Naive B cell (primary cell): ENCODE measurements around the gene DARS2. TPM values are rescaled to one million over a fixed set of nuclear protein-coding genes. Genes with fewer than 3 reads are reported as not detected.
"Not testable (repeated sequence)": the region's sequence is repeated elsewhere in the genome, so short reads cannot be mapped to it uniquely, and the experiment has no call there.

Experiments used
- ATAC-seq, 2 donors: fragments of 150-1000 bp; cut with Tn5 transposase; 2 replicates each; pipeline ENCODE4 v1.10.0; 2021; ENCODE audit warnings: low read depth in 2 of 2, mild to moderate bottlenecking in 2 of 2, moderate library complexity in 2 of 2
- DNase-seq: peaks from one replicate; pipeline ENCODE4 v3.0.0; 2022
- H3K27ac Mint-ChIP-seq, 6 donors: one replicate each; pipeline ENCODE4 v1.8.0; 2020 to 2022; ENCODE audit warnings: mild to moderate bottlenecking in 6 of 6, mixed read lengths in 6 of 6, moderate library complexity in 5 of 6, inconsistent platforms in 2 of 6
- H3K27me3 Mint-ChIP-seq, 3 donors: one replicate each; pipeline ENCODE4 v1.8.0; 2021 to 2022; ENCODE audit warnings: mixed read lengths in 3 of 3, mild to moderate bottlenecking in 1 of 3
- H3K36me3 Mint-ChIP-seq, 2 donors: one replicate each; pipeline ENCODE4 v1.8.0; 2020 to 2022; ENCODE audit warnings: mixed read lengths in 2 of 2, inconsistent platforms in 1 of 2, mild to moderate bottlenecking in 1 of 2
- H3K4me1 Mint-ChIP-seq, 3 donors: one replicate each; pipeline ENCODE4 v1.8.0; 2020 to 2022; ENCODE audit warnings: mixed read lengths in 3 of 3, inconsistent platforms in 1 of 3, mild to moderate bottlenecking in 1 of 3, moderate library complexity in 1 of 3
- H3K4me3 Mint-ChIP-seq, 8 donors: one replicate each; pipeline ENCODE4 v1.8.0; 2020 to 2022; ENCODE audit warnings: mild to moderate bottlenecking in 8 of 8, mixed read lengths in 8 of 8, moderate library complexity in 8 of 8, inconsistent platforms in 2 of 8
- H3K9me3 Mint-ChIP-seq, 7 donors: one replicate each; pipeline ENCODE4 v1.8.0; 2020 to 2022; ENCODE audit warnings: mixed read lengths in 7 of 7, mild to moderate bottlenecking in 5 of 7, inconsistent platforms in 2 of 7, moderate library complexity in 1 of 7
- polyA plus RNA-seq, 6 donors: library from polyadenylated mRNA; unstranded; fragments of 300-500 nt; fragmentation: Illumina TruSeq; gene quantifications; one replicate each; pipeline ENCODE4 v1.2.3, GENCODE V29; 2021; ENCODE audit warnings: low read depth in 6 of 6

The DARS2 gene
- polyA plus RNA-seq, 6 donors from 2014 or later = 5.8 to 13.8 (median 8.5) TPM

GRCh38 chr1:173878251-173878650 lies 53.8 kb downstream of the DARS2 start:
- Mint-ChIP-seq H3K36me3 (peaks cover 20 to 24% of the 10 kb centered on the region in 2 donors), H3K27me3 (no peaks in the 10 kb centered on the region)

GRCh38 chr1:173881117-173881516 lies 56.6 kb downstream of the DARS2 start:
- not testable (repeated sequence) for H3K9me3 Mint-ChIP-seq, DNase-seq, H3K4me3 Mint-ChIP-seq, ATAC-seq, H3K4me1 Mint-ChIP-seq, H3K27ac Mint-ChIP-seq, H3K27me3 Mint-ChIP-seq
- H3K36me3 Mint-ChIP-seq = peaks cover 21 to 31% of the 10 kb centered on the region in 2 donors

More at GRCh38 chr1:173878251-173878650, 53.8 kb downstream of the DARS2 start:
- peaks cover 3 to 4% (median 3%) of the 10 kb centered on the region in 3 donors for H3K4me1 Mint-ChIP-seq
- DNase-seq = no peak
- no peaks in the 10 kb centered on the region for H3K9me3 Mint-ChIP-seq
- peak overlapping the region in 2 of 6 donors; percentile 10 to 56 for H3K27ac Mint-ChIP-seq
- H3K4me3 Mint-ChIP-seq = no peak overlapping the region
- no peak for ATAC-seq

- Mint-ChIP-seq H3K9me3 (no peaks in the 10 kb centered on the region), H3K27me3 (no peaks in the 10 kb centered on the region), H3K27ac (no peak overlapping the region), H3K36me3 (peaks cover 23 to 38% of the 10 kb centered on the region in 2 donors), H3K4me1 (peaks cover 0 to 10% (median 3%) of the 10 kb centered on the region in 3 donors), H3K4me3 (no peak overlapping the region)
- ATAC-seq = no peak
- no peak for DNase-seq
Measured at GRCh38 chr1:173884701-173885100, 60.2 kb downstream of the DARS2 start.

GRCh38 chr1:173886746-173887611 lies 62.5 kb downstream of the DARS2 start:
- Mint-ChIP-seq H3K4me3 (no peak overlapping the region), H3K27ac (no peak overlapping the region), H3K9me3 (no peaks in the 10 kb centered on the region), H3K27me3 (no peaks in the 10 kb centered on the region), H3K4me1 (peaks cover 5 to 15% (median 10%) of the 10 kb centered on the region in 3 donors), H3K36me3 (peaks cover 23 to 33% of the 10 kb centered on the region in 2 donors)
- ATAC-seq (no peak), DNase-seq (no peak)

- Mint-ChIP-seq H3K4me3 (no peak overlapping the region), H3K27me3 (no peaks in the 10 kb centered on the region), H3K9me3 (no peaks in the 10 kb centered on the region), H3K4me1 (peaks cover 5 to 15% (median 13%) of the 10 kb centered on the region in 3 donors), H3K27ac (no peak overlapping the region), H3K36me3 (peaks cover 23 to 33% of the 10 kb centered on the region in 2 donors)
- DNase-seq = no peak
- no peak for ATAC-seq
Measured at GRCh38 chr1:173887627-173888026, 63.2 kb downstream of the DARS2 start.

- no peak overlapping the region for H3K27ac Mint-ChIP-seq
Measured at GRCh38 chr1:173888749-173889148, 64.3 kb downstream of the DARS2 start.

GRCh38 chr1:173889885-173890284 lies 65.4 kb downstream of the DARS2 start:
- no peaks in the 10 kb centered on the region for H3K27me3 Mint-ChIP-seq
- ATAC-seq = no peak
- H3K4me1 Mint-ChIP-seq = peaks cover 5 to 15% (median 13%) of the 10 kb centered on the region in 3 donors
- no peak for DNase-seq
- peaks cover 23 to 43% of the 10 kb centered on the region in 2 donors for H3K36me3 Mint-ChIP-seq
- no peaks in the 10 kb centered on the region for H3K9me3 Mint-ChIP-seq
- H3K4me3 Mint-ChIP-seq = peak overlapping the region in 1 of 8 donors; percentile 33
- H3K27ac Mint-ChIP-seq = no peak overlapping the region

More at GRCh38 chr1:173888749-173889148, 64.3 kb downstream of the DARS2 start:
- peaks cover 5 to 15% (median 13%) of the 10 kb centered on the region in 3 donors for H3K4me1 Mint-ChIP-seq
- no peak for DNase-seq
- H3K9me3 Mint-ChIP-seq = no peaks in the 10 kb centered on the region
- no peak for ATAC-seq
- no peaks in the 10 kb centered on the region for H3K27me3 Mint-ChIP-seq
- H3K4me3 Mint-ChIP-seq = no peak overlapping the region
- peaks cover 23 to 37% of the 10 kb centered on the region in 2 donors for H3K36me3 Mint-ChIP-seq

GRCh38 chr1:173893611-173894010 lies 69.1 kb downstream of the DARS2 start:
- Mint-ChIP-seq H3K9me3 (no peaks in the 10 kb centered on the region), H3K4me3 (no peak overlapping the region), H3K4me1 (peaks cover 4 to 27% (median 25%) of the 10 kb centered on the region in 3 donors), H3K27ac (no peak overlapping the region), H3K27me3 (no peaks in the 10 kb centered on the region), H3K36me3 (peaks cover 0 to 15% of the 10 kb centered on the region in 2 donors)
- no peak for DNase-seq
- ATAC-seq = no peak

- ATAC-seq (no peak), DNase-seq (no peak)
- Mint-ChIP-seq H3K27me3 (no peaks in the 10 kb centered on the region), H3K36me3 (peaks cover 0 to 12% of the 10 kb centered on the region in 2 donors), H3K4me3 (no peak overlapping the region), H3K4me1 (peaks cover 4 to 27% (median 25%) of the 10 kb centered on the region in 3 donors), H3K27ac (no peak overlapping the region), H3K9me3 (no peaks in the 10 kb centered on the region)
Measured at GRCh38 chr1:173894189-173894588, 69.7 kb downstream of the DARS2 start.

GRCh38 chr1:173900427-173900826 lies 76.0 kb downstream of the DARS2 start:
- Mint-ChIP-seq H3K4me3 (no peak overlapping the region), H3K36me3 (peaks cover 7 to 9% of the 10 kb centered on the region in 2 donors), H3K27me3 (no peaks in the 10 kb centered on the region), H3K4me1 (peaks cover 0 to 23% (median 18%) of the 10 kb centered on the region in 3 donors), H3K9me3 (no peaks in the 10 kb centered on the region), H3K27ac (no peak overlapping the region)
- no peak for DNase-seq
- ATAC-seq = no peak

GRCh38 chr1:173900992-173901391 lies 76.5 kb downstream of the DARS2 start:
- DNase-seq (no peak), ATAC-seq (no peak)
- peaks cover 0 to 21% (median 12%) of the 10 kb centered on the region in 3 donors for H3K4me1 Mint-ChIP-seq
- peaks cover 0 to 2% (median 0%) of the 10 kb centered on the region in 7 donors for H3K9me3 Mint-ChIP-seq
- H3K27me3 Mint-ChIP-seq = no peaks in the 10 kb centered on the region
- peaks cover 12% of the 10 kb centered on the region in 2 donors for H3K36me3 Mint-ChIP-seq
- no peak overlapping the region for H3K4me3 Mint-ChIP-seq
- no peak overlapping the region for H3K27ac Mint-ChIP-seq

GRCh38 chr1:173903827-173904531 lies 79.5 kb downstream of the DARS2 start:
- Mint-ChIP-seq H3K4me1 (peaks cover 0 to 17% (median 0%) of the 10 kb centered on the region in 3 donors), H3K27ac (peak overlapping the region in 2 of 6 donors; percentile 28 to 70)

More at GRCh38 chr1:173903827-173904531, 79.5 kb downstream of the DARS2 start:
- H3K36me3 Mint-ChIP-seq = peaks cover 18 to 19% of the 10 kb centered on the region in 2 donors
- no peak for ATAC-seq
- no peaks in the 10 kb centered on the region for H3K27me3 Mint-ChIP-seq
- DNase-seq = no peak
- peaks cover 0 to 2% (median 0%) of the 10 kb centered on the region in 7 donors for H3K9me3 Mint-ChIP-seq
- H3K4me3 Mint-ChIP-seq = no peak overlapping the region
